Fibroblast of skin of right biceps (primary cell): Measurements from ENCODE around the gene POLR3B.
"Not testable (repeated sequence)": the region's sequence is repeated elsewhere in the genome, so short reads cannot be mapped to it uniquely, and the experiment has no call there.

Experiments used
- DNase-seq: peaks from one replicate; pipeline ENCODE4 v3.0.0-alpha.2; 2013

The POLR3B gene

DNA sequence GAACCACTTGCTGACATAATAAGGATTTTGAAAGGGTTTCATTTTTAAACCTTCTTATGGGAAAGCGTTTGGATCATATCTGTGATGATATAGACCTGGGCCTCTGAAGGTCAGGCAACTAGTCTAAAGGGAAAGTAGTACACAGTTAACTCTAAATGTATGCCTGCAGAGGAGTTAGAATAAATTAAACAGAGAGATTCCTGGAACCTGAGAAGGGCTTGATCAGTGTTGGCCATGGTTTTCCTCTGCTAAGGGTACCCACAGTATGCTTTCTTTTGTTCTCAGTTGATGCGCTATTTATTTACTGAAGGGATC lies 14.4 kb upstream of the POLR3B start:
- DNase-seq = no peak

DNA sequence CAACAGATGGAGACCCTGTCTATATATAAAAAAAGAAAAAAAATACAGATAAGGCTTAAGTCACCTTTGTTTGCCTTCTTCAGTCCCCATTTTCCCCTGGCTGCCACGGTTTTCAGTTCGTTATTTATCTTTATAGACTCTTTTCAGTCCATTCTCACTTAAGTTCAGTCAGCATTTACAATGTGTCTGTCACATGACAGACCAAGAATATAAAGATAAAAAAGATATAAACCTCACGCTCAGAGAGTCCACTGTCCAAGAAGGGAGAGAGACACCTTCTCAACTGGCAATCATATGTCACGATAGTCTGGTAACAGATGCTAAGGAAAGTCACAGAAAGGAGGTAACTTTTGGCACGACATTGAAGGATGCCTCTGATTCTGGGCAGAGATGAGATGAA lies 13.4 kb upstream of the POLR3B start:
- DNase-seq = no peak

DNA sequence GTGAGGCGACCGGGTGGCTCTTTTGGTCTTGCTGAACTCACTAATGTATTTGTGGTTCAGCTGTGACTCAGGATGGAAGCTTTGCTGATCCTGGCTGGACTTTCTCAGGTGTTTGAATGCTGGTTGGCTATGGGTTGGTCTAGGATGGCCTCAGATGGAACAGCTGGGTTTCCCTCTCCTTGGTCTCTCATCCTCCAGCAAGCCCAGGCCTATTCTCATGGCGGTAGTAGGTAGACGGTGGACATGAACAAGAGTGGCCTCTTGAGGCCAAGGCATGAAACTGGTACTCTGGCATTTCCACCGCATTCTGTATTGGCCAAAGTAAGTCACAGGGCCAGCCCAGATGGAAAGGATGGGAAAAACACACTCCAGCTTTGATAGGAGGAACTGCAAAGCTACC lies 11.8 kb upstream of the POLR3B start:
- peak; percentile 59 for DNase-seq

DNA sequence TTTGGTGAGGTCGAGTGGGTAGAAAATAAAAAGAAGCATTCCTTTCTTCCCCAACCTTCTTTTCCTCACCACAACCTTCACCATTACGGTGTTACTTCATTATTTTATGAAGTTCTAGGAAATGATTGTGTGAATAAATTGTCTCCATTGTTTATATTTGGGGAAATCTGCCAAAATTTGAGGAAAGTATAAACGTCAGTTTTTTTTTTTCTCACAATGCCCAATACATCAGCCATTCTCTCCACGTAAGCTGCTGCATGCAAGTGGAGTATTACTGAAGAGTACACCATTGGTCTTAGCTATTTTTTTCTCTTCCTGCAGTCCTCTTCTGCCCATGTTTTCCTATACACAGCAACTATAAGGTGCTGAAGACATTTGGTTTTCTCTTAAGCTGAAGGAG lies 9.1 kb upstream of the POLR3B start:
- DNase-seq = no peak

DNA sequence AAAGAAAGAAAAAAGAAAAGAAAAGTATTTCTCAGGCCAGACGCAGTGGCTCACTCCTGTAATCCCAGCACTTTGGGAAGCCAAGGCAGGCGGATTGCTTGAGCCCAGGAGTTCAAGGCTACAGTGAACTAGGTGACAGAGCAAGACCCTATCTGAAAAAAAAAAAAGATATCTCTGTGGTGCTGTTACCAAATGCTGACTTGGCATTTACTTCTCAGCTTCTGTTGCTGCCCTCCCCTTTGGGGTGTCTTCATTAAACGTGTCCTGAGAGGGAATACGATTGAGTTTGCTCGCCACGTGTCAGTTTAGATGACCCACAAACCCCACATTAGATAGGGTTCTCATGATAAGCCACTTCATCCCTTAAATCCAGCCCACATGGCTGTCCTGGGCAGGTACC lies 4.4 kb upstream of the POLR3B start:
- DNase-seq = no peak

DNA sequence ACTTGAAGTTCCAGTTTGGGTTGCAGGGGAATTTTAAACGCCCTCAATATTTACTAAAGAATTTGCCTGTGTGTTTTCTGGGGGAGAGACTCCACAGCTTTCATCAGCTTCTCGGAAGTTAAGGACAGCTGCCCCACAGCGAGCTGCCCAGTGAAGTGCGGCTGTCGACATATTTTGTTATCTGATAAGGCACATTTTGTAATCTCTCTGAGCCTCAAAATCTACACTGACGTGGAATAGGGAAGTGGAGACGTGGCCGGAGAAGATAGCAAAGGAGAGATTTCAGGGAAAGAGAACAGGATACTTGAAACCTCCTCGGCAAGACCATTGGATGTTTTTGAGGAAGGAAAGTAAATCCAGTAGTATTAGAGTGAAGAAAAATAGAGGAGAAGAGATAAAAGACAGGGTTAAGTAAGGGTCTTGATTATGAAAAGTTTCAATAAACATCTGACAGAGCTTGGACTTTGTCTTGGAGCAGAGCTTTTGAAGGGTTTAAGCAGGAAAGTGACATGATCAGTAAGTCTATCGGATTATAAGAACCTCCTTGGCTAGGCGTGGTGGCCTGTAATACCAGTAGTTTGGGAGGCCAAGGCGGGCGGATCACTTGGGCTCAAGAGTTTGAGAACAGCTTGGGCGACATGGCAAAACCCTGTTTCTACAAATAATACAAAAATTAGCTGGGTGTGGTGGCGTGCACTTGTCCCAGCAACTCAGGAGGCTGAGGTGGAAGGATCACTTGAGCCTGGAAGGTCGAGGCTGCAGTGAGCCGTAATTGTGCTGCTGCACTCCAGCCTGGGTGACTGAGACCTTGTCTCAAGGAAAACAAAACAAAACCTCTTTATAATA lies 1.1 kb downstream of the POLR3B start:
- peak; percentile 70 for DNase-seq

DNA sequence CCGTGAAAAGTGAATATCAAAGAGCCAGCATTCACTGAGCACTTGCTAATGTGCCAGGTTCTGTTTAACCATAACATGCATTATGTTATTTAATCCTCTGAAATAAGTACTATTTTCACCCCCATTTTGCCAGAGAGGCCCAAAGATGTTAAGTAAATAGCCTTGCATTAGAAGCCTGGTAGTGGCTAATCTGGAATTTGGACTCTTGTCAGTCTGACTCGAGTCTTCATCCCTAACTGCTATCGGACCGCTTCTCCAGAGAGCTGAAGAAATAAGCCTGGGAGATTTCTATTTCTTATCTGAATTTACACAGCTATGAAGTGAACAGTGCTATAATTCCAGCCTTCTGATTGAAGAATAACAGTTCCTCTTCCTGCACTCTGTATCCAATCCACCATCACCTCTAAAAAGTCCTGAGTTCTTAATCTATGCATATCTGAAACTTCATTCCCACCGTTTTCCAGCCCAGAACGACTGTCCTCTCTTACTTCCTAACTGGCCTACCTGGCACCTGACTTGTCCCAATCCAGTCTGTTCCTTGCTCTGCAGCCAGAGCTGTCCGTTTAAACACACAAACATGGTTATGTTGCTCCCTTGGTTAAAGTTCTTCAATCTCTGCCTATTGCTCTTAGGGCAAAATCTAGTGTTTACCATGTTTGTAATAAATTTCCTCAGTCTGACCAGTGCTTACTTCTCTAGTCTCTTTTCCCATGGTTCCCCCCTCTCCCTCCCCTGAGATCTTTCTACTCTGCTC lies 2.3 kb downstream of the POLR3B start:
- DNase-seq = no peak

DNA sequence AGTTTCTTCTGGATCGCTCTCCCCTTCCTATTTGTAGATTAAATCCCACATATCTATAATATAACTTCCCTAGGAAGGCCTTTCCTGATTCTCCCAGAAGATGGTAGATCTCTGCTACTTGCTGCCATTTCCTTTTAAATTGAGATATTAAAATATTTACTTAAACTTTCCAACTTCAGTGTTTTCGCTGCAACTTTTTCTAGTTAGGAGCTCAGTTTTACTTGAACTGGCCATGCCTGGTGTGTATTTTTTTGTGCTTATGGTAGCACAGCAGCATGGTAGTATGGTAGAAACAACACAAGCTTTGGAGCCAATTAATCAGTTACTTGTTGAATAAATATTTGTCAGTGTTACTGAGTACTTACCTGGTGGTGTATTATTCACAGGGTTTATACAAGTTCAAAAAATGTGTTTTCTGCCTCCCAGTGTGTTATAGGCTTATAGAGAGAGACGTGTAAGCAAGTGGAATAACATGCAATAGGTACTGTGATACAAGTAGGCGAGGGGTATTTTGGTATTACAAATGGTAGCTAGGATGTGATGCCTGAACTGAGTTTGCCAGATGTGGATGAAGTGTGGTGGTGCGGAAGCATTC lies 2.9 kb downstream of the POLR3B start:
- no peak for DNase-seq

DNA sequence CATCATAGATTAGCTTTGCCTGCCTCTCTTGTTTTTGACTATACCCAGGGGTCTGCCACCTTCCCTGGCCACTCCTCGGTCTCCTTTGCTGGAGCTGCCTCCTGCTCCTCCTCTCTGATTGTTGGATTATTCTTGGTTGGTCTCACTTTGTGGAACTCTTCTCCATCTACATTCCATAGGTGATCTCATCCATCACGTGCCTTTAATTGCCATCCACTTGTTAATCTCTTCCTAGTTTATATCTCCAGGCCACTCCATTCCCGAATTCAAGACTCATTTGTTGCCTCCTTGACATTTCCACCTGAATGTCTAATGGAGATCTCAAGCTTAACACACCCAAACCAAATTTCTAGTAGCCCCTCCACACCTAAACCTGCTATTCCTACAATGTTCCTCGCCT lies 5.4 kb downstream of the POLR3B start:
- no peak for DNase-seq

DNA sequence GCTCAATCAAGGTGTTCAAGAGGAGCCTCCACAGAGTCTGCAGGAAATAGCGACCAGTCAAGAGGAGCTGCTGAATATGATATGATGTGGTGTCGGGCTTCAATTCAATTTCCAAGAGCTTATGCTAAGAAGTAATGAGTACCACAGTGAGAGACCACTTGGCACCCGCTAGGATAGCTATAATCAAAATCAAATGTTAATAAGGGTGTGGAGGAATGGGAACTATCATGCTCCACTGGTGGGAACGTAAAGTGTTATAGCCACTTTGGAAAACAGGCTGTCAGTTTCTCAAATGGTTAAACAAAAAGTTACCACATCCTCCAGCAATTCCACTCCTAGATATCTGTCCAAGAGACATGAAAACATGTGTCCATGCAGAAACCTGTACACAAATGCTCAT lies 6.7 kb downstream of the POLR3B start:
- DNase-seq = no peak

DNA sequence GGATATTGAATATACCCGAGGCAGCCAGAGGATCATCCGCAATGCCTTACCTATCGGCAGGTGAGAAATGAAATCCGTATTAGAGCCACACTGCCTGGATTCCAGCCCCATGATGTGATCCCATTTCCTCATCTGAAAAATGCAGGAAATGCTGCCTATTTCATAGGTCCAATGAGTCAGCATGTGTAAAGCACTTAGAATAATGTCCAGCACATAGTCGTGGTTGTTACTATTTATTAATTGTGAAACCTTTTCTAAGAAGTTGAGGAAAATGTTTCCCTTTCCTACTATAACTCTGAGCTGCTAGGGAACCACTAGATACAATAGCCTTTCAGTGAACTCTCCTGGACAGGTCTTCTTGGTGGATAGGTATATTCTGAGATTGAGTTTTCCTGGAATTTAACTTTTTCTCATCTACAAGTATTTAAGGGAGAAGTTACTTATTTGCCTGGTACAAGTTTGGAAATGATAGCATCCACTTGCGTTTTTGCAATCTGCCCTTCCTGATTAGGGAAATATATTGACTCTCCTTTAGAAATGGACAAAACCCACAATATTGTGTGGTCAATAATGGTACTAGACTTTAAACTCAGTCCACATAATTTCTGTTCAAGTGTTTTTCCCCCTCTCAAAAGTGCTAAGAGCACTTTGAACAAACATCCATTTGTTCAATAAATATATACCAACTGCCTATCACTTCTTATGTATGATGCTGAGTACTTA lies 12.2 kb downstream of the POLR3B start:
- peak; percentile 82 for DNase-seq

DNA sequence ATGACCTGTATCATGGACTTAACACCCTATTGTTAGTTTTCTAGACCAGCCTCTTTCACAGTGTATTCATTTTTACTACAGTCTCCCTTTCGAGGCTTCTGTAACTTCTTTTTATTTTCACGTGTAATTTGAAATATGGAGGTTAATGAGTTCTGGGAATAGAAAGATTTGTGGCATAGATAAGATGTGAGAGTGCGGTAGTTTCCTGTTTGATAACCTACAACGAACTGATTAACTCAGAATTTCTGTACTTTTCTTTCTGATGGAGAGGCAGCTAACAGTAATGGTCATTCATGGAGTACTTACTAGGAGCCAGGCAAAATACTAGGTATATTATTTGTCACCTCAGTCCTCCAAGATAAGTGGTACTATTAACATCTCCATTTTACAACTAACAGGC lies 21.2 kb downstream of the POLR3B start:
- DNase-seq = no peak

DNA sequence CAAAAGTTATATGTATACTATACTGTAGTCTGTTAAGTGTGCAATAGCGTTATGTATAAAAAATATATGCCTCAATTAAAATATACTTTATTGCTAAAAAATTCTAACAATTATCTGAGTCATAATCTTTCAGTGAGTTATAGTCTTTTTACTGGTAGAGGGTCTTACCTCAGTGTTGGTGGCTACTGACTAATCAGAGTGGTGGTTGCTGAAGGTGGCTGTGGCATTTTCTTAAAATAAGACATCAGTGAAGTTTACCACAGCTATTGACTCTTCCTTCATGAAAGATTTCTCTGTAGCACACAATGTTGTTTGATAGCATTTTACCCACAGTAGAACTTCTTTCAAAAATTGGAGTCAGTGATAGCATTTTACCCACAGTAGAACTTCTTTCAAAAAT lies 23.4 kb downstream of the POLR3B start:
- DNase-seq = peak; percentile 48

DNA sequence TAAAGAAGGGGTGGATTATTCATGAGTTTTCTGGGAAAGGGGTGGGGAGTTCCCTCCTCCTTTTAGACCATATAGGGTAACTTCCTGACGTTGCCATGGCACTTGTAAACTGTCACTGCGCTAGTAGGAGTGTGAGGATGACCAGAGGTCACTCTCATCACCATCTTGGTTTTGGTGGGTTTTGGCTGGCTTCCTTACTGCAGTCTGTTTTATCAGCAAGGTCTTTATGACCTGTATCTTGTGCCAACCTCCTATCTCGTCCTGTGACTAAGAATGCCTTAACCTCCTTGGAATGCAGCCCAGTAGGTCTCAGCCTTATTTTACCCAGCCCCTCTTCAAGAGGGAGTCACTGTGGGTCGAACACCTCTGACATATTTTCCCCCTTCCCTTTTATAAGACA lies 24.3 kb downstream of the POLR3B start:
- DNase-seq = not testable (repeated sequence)

DNA sequence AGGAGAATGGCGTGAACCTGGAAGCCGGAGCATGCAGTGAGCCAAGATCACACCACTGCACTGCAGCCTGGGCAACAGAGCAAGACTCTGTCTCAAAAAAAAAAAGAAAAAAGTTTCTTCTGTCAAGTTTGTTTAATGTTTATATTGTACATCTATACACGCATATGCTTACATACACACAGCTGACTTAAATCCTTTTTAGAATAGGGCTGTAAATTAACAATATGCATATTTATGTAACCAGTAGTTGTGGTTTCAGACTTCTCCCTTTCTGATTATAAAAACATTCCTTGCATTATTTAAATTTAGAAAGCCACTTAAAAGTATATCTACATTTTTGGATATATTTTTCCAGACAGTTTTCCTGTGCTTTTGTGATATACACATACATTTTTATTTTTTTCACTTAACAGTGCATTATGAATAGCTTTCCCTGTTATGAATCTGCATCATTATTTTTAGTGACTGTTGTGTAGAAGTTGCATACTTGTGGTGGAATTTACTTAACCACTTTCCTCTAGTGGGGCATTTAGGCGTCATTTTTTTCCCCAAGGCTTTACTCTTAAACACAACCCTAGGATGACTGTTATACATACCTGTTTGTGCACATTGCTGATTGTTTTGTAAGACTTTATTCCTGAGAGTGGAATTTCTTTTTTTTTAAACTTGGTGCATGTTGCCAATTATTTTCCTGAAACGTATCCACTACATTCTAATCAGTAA lies 29.4 kb downstream of the POLR3B start:
- peak; percentile 83 for DNase-seq

DNA sequence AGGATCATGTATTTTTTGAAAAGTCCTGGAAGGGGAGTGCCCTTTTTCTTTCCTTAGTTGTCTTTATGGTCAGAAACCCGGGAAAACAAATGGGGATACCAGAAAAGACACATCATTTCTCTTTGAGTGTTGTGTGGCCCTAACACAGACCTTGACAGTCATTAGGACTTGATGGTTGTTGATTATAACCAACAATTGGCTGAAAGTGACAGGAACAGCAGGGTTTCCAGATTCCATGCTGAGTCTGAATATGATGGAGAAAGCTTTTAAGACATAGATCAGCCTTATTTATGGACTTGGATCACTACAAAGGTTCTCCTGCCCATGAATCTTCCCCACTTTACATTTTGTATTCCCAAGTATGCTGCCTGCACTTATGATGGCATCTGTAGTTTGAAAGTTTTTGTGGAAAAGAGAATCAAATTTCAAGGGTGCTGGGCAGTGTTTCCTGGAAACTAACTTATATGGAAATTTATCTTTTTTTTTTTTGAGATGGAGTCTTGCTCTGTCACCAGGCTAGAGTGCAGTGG lies 30.4 kb downstream of the POLR3B start:
- DNase-seq = no peak

DNA sequence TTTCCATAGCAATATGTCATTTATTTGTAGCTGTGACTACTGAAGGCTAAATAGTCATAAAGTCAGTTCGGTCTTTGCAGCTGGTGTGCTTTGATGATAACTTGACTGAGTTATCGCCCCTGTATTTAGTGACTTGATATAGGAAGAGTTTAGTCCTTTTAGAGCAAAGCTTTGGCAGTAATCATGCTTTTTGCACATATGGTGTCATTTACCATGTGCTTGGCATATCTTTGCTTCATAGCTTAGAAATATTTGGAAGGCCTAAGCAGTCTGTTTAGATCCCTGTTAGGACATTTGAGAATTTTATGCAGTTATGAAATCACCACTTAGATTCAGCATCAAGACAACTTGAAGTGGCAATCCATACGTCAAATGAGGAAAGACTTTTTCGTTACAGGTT lies 31.6 kb downstream of the POLR3B start:
- DNase-seq = peak; percentile 14

DNA sequence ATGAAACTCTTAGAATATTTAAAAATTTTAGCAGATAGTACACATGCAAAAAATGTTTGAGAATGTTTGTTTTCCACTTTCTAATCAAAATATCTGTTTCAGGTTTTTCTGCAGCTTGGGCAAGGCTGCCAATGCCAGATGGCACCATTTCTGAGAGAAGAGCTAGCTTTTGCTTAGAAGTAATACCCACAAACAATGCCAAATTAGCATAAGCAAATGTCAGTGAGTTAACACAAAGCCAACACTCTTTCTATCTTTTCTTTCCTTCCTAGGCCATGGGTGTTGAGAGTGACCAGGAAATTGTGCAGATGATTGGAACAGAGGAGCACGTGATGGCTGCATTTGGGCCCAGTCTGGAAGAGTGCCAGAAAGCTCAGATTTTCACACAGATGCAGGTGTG lies 35.2 kb downstream of the POLR3B start:
- no peak for DNase-seq

DNA sequence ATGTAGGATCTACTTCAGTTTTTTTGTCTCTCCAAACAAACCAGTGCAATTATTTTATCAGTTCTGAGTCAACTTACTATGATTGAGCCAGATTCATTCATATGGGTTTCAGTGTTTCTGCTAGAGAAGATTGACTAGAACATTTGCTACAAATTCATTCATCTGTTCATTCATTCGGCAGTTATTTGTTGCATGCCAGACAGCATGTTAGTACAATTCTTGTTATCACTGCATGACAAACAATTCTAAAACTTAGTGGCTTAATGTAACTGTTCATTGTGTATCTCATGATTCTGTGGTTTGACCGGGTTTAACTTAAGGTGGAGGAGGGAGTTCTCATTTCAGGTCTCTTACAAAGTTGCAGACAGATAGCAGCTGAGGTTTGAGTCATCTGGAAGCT lies 52.3 kb downstream of the POLR3B start:
- no peak for DNase-seq

DNA sequence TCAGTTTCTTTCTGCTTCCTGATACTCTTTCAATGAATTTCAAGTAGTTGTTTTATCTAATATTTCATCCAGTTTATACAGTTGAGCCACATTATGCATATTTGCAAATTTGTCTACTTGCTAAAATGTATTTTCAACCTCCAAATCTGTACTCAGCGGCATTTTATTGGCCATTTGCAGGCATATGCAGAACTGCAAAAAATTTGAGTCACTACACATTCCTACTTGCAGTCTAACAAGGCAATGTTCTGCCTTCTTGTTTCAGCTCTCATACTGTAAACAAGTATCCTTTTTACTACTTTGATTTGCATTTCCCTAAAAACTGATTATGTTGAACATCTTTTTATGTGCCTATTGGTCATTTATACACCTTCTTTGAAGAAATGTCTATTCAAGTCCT lies 55.0 kb downstream of the POLR3B start:
- DNase-seq = no peak

DNA sequence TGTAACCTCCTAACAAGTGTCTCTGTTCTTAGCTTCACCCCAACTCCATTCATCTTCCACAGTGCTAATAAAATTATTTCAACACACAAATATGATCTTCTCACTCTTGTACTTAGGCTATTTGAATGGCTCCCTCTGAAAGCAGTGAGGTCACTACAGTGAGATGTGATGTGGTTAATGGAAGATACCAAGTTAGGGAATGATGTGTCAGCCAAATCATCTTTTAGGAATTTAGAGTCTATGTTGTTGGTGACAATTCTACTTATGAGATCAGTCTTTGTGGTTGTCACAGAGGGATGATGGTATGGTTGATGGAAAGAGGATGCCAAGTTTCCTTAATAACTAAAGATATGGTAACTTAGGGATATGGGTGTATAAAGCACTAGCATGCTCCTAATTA lies 57.6 kb downstream of the POLR3B start:
- peak; percentile 90 for DNase-seq

DNA sequence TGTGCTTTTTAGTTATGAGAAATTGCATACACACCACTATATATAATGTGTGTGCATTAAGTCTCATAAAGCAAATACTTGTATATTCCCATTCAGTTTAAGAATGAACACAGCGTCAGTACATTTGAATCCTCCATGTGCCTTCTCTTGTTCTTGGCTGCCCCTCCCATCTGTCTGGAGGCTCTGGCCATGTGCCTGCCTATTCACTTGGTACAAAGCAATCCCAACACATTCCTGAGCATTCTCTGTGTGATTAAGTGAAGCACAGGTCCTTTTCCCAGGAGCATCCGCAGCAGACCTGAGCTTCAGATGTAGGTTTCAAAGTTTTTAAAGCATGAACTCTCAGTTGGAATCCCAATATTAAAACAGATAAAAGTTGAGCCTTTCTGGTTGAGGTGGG lies 58.7 kb downstream of the POLR3B start:
- peak; percentile 28 for DNase-seq
